Upper lobe of right lung (tissue), 1 donor: ENCODE data around the gene ABCB1. TPM values are rescaled to one million over a fixed set of nuclear protein-coding genes. Genes with fewer than 3 reads are reported as not detected.

ENCODE experiments used
- ATAC-seq: fragments of 200-7000 bp; cut with Tn5 transposase; one replicate; pipeline ENCODE4 v1.9.1; 2020; ENCODE audit warnings: mild to moderate bottlenecking, moderate library complexity
- DNase-seq: peaks from one replicate; pipeline ENCODE4 v3.0.0-alpha.2; 2020
- H3K27ac ChIP-seq: fragments of 200-600 bp; one replicate; pipeline ENCODE4 v1.8.0; 2022
- H3K27me3 ChIP-seq: fragments of 200-600 bp; one replicate; pipeline ENCODE4 v1.8.0; 2022; ENCODE audit warnings: mild to moderate bottlenecking
- H3K36me3 ChIP-seq: fragments of 200-600 bp; one replicate; pipeline ENCODE4 v1.8.0; 2022
- H3K4me1 ChIP-seq: fragments of 200-600 bp; one replicate; pipeline ENCODE4 v1.8.0; 2022
- H3K4me3 ChIP-seq: fragments of 200-600 bp; one replicate; pipeline ENCODE4 v1.8.0; 2022; ENCODE audit warnings: mild to moderate bottlenecking
- H3K9me3 ChIP-seq: fragments of 200-600 bp; one replicate; pipeline ENCODE4 v1.8.0; 2022
- intact Hi-C: fragments of 100-400 bp; cut with DNase I; formaldehyde crosslinking; loops from one replicate; pipeline ENCODE4 v1.11.0; 2022
- total RNA-seq: library from RNA; stranded (reverse); fragmentation: NEBNext Ultra II Directional; extraction: Animal tissue kit (Norgen Biotek cat#: 25700); gene quantifications from one replicate; pipeline ENCODE4 v1.2.1, GENCODE V29; 2021
- TF ChIP-seq, protein P1 (sequence below): fragments of 200-600 bp; IDR thresholded peaks from one replicate; pipeline ENCODE4 v1.8.0; 2022; ENCODE audit warnings: antibody characterized with exemption
- donor health status: DM: no; HTN: yes; CAD: no; lungs with severe emphysema.

Gene ABCB1
- total RNA-seq, 1 donor from 2014 or later: 7.5 TPM

DNA sequence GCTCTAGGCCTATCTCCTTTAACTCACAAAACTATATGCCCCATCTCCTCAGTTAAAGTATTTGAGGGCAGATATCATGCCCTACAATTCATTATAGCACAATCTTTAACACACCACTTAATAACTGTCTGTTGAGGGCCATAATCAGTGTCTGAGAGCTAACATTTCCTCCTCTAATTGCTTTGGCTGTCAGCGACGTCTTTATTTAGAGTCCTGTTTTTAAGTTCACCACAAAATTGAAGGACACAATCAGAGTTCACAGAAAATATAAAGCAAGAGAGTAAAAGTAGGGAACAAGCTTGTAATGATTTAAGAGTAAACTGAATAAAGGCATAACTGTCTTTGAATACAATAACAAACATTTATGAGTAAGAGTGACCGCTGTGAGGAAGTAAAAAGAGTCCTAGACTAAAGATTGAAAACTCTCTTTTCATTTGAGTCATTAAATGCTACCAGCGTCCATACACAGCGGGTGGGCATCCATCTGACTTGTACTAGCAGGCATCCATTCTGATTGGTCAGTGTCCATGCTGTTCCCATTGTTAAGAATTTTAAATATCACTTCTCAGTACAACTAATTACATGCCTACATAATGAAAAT, 86.8 kb downstream of the ABCB1 start:
- no peaks in the 10 kb centered on the region for H3K4me1 ChIP-seq
- ATAC-seq: no peak
- TF ChIP-seq, protein P1, sequence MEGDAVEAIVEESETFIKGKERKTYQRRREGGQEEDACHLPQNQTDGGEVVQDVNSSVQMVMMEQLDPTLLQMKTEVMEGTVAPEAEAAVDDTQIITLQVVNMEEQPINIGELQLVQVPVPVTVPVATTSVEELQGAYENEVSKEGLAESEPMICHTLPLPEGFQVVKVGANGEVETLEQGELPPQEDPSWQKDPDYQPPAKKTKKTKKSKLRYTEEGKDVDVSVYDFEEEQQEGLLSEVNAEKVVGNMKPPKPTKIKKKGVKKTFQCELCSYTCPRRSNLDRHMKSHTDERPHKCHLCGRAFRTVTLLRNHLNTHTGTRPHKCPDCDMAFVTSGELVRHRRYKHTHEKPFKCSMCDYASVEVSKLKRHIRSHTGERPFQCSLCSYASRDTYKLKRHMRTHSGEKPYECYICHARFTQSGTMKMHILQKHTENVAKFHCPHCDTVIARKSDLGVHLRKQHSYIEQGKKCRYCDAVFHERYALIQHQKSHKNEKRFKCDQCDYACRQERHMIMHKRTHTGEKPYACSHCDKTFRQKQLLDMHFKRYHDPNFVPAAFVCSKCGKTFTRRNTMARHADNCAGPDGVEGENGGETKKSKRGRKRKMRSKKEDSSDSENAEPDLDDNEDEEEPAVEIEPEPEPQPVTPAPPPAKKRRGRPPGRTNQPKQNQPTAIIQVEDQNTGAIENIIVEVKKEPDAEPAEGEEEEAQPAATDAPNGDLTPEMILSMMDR: no peak

DNA sequence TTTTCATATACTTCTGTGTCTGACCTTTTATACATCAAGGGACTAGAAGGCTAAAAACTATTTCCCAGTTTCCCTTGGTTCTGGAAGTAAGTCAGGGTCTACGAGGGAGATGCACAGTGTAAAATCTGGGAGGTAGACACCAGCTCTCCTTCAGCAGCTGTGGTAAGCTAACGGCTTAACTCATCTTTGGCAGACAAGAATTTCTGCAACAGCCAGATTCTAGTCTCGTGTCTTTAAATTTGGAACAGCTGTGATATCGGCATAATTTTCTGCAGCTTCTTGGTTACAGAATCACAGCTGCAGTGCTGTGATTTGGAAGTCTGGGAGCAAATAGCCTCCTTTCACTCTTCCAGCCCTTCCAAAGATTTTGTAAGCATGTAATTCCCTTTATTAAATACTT, 87.8 kb downstream of the ABCB1 start:
- H3K9me3 ChIP-seq: no peaks in the 10 kb centered on the region
- H3K4me1 ChIP-seq: no peaks in the 10 kb centered on the region
- intact Hi-C loops: no loop called here
- H3K27me3 ChIP-seq: no peaks in the 10 kb centered on the region
- ATAC-seq: no peak
- no peak for DNase-seq
- no peaks in the 10 kb centered on the region for H3K36me3 ChIP-seq
- H3K27ac ChIP-seq: no peak overlapping the region
- H3K4me3 ChIP-seq: no peak overlapping the region
- TF ChIP-seq, protein P1: no peak

More for the DNA sequence above, 86.8 kb downstream of the ABCB1 start:
- intact Hi-C loops: no loop called here
- no peak for DNase-seq
- Histone ChIP-seq H3K9me3 (no peaks in the 10 kb centered on the region), H3K36me3 (no peaks in the 10 kb centered on the region), H3K27ac (no peak overlapping the region), H3K4me3 (no peak overlapping the region), H3K27me3 (no peaks in the 10 kb centered on the region)

DNA sequence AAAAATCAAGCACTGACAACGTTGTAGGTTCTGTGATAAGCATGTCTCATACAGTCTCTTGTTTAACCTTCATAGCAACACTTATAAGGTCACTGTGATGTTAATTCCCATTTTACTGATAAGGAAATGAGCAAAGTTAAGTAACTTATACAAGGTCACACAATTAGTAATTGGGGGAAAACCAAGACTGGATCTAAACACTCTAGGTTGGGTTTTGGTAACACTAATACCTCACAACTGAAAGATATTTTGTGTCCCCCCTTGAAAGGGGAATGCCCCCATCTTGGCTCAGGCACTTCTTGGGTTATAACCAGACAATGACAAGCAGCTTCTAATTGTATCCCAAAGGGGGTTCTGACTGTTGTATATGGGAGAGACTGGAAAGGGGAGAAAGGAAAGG, 89.2 kb downstream of the ABCB1 start:
- ATAC-seq: no peak
- Histone ChIP-seq H3K27me3 (no peaks in the 10 kb centered on the region), H3K9me3 (no peaks in the 10 kb centered on the region), H3K36me3 (no peaks in the 10 kb centered on the region), H3K4me3 (no peak overlapping the region), H3K4me1 (no peaks in the 10 kb centered on the region), H3K27ac (no peak overlapping the region)
- intact Hi-C loops: no loop called here
- DNase-seq: no peak
- TF ChIP-seq, protein P1: no peak

DNA sequence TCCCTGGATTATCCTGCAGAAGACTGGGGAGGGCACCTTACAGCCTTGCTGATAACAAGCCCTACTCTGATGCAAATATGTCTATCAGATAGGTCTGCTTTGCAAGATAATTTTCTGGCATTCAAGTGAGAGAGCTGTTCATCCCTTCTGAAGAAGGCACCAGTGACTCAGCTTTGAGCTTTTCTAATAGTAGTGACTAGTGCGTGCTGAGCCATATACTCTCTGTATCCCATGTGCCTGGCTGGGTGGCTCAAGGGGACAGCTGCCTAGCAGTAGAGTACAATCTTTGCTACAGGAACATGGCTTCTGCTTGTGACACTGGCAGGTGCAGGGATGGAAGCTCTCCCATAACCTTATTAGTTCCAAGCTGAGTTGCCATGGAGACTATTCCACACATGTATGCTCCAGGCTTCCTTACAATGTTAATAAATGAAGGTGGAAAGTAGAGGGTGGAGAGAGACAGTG, 90.2 kb downstream of the ABCB1 start:
- TF ChIP-seq, protein P1: no peak
- H3K4me1 ChIP-seq: no peaks in the 10 kb centered on the region
- DNase-seq: no peak
- H3K9me3 ChIP-seq: no peaks in the 10 kb centered on the region
- no peak for ATAC-seq
- no peak overlapping the region for H3K4me3 ChIP-seq
- H3K27ac ChIP-seq: no peak overlapping the region
- H3K27me3 ChIP-seq: no peaks in the 10 kb centered on the region
- intact Hi-C loops: no loop called here
- no peaks in the 10 kb centered on the region for H3K36me3 ChIP-seq

DNA sequence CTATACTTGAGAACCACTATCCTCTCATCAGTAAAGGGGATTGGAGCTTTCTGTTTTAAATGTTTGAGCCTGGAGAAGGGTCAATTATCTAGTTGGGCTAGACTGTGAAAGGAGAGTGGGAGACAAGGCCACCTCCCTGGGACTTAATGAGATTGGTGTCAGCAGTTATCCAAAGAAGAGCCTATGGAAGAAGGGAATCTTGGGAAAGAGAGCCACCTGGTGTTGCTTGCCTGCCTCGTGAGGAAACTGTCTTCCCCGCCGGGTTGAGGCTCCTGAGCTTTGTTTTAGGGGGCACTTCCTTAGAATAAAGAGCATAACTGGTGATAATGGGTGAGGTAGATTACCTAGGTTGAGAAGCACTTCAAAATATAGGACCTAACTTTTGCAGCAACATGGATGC, 93.2 kb downstream of the ABCB1 start:
- no peak overlapping the region for H3K27ac ChIP-seq
- H3K4me3 ChIP-seq: no peak overlapping the region
- no peaks in the 10 kb centered on the region for H3K27me3 ChIP-seq
- no peak for ATAC-seq
- H3K9me3 ChIP-seq: no peaks in the 10 kb centered on the region
- H3K36me3 ChIP-seq: no peaks in the 10 kb centered on the region
- TF ChIP-seq, protein P1: no peak
- intact Hi-C loops: no loop called here
- DNase-seq: no peak
- H3K4me1 ChIP-seq: no peaks in the 10 kb centered on the region
